Renal pelvis (tissue), 4 donors: ENCODE measurements around the gene GNG2. TPM values are rescaled to one million over a fixed set of nuclear protein-coding genes. Genes with fewer than 3 reads are reported as not detected.

Source experiments
- DNase-seq: peaks from one replicate; pipeline ENCODE4 v3.0.0-alpha.2; 2013
- polyA plus RNA-seq, 3 donors: library from polyadenylated mRNA; unstranded; fragments of 120-200 nt; gene quantifications; one replicate each; pipeline ENCODE4 v1.2.1, GENCODE V29; 2013; ENCODE audit not compliant: insufficient read length in 3 of 3

Gene GNG2
- polyA plus RNA-seq, 3 donors = 56.4 to 67.4 (median 58.2) TPM

DNA sequence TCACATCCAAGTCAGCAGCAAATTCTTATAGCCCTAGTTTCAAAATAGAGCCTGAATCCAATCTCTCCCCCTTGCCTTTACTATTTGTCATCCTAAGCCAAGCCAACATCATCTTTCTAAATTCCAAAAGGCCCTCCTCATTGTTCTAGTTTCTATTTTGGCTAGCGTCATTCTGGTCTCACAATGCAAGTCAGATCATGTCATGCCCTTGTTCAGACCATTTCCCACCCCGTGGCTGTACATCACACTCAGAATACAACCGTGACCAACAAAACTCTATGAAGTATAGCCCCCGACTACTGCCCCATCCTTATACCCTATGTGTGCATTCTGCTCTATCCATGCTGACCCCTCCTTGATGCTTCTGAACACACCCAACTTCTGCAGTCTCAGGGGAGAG is 12.3 kb upstream of the GNG2 start:
- no peak for DNase-seq

DNA sequence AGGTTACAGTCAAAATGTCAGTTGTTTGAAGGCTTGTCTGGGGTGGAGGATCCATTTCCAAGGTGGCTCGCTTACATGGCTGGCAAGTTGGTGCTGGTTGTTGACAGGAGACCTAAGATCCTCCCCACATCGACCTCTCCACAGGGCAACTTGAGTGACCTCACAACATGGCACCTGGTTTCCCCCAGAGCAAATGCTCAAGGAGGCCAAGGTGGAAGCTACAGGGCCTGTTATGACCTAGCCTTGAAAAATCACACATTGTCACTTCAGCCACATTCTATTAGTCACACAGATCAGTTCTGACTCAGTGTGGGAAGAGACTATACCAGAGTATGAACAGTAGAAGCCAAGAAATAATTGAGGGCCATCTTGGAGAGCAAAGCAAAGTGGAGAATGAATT is 11.3 kb upstream of the GNG2 start:
- DNase-seq = no peak

GRCh38 chr14:51850651-51851050 is 9.8 kb upstream of the GNG2 start:
- DNase-seq = no peak

GRCh38 chr14:51852541-51852940 is 7.9 kb upstream of the GNG2 start:
- no peak for DNase-seq

GRCh38 chr14:51855234-51855633 is 5.2 kb upstream of the GNG2 start:
- no peak for DNase-seq

DNA sequence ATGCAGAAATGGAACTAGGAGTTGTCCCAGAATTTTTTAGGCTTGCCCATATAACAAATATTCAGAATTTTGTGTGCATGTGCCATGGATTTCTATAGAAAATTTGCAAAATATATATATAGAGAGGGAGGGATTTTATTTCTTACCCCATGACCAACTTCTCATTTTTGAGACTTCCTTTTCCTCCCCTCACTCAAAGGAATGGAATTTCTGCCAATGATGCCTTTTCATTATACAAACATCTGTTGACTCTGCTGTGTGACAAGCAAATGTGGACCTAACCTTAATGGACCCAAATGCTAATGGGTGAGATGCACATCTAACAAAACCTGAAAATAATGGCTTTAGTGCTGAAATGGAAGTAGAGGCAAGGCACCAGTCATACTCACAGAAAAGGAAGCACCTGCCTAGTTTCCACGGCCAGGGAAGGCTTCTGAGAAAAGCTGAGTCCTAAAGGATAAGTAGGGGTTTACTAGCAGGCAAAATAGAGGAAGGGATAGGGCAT is 3.6 kb upstream of the GNG2 start:
- DNase-seq = no peak

GRCh38 chr14:51859131-51859530 is 1.3 kb upstream of the GNG2 start:
- DNase-seq = no peak

DNA sequence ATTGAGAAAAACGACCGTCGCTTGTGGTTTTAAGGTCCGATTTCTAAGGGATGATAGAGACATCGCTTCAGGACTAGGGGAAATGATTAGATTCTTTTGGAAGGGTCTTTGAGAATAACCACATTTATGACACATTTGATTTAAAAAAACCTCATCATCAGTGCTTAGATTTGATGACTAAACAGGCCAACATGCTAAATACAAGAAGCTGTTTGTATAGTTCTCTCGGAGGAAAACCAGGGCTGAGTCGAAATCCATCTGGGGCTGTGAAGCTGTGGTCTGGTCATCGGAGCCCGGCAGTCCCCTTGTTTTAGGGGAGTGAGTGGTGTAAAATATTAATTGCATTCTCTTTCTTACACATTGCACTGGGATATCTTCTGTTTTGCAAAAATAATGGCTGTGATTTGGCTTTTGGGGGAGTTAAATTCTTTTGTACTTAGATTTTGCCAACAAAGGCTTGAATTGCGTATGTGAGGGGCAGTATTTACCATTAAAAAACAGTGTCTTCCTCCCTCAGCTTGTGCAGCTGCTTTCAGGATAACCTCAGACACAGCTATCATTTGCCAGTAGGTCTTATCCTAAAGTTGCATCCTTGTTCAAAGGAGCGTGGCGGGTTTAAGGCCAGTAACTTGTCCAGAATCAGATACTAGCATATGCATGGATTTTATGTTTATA is 550 bp downstream of the GNG2 start:
- no peak for DNase-seq

DNA sequence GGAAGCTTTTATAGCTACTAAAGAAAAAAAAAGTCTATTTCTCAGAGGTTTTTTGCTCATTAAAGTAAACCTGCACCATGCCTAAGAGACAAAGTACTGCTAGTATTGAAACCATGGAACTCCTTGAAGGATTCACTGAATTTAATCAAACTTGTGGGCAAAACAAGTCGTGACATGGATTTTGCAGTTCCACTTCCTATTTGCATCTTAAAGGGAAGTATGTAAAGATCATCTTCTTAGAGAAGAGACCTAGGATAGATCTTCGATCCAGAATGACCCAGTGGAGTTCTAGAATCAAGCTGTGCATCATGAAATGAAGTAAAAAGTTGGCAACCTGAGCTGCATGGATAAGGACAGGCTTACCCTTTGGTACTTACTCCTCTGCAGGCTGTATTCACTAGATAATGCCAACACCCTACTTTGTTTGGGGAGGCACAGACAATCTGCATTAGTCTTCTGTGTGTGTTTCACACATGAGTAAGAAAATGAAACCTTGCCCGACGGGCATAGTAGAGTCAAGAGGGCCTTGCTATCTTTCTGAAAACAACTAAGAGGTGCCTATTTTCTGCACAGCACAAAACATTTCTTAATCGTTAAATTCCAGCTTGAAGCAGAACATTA is 1.9 kb downstream of the GNG2 start:
- no peak for DNase-seq

GRCh38 chr14:51862860-51863259 is 2.4 kb downstream of the GNG2 start:
- DNase-seq = no peak

DNA sequence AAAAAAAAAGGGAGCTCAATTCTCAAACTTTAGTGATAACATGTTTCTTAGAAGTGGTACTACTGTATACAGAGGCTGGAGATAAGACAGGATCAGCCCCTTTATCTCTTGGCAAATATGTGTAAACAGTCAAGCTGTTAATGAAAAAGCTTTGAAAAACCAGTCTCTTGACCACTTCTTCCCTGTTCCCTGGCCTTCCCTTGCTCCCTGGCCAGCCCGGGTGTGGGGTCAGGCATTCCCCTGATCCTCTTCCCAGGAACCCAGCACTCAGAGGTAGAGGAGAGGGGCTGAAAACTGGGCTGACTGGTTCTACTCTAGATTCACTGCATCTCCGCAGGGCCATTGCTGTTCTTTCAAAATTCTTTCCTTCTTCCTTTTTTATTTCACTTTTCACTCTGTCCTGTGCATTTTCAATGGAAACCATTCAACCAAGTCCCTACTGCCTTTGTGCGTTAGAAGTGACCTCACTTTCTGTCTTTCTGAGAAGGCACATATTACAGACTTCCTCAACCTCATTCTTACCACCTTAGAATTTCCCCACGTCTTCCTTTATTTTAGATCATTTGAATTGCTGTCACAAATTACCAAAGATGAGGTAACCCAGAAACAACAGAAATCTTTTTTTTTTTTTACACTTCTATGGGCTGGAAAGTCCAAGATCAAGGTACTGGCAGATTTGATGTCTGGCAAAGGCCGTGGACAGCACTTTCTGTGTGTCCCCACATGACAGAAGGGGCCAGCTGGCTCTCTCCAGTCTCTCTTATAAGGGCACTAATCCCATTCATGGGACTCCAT is 5.7 kb downstream of the GNG2 start:
- DNase-seq = no peak

DNA sequence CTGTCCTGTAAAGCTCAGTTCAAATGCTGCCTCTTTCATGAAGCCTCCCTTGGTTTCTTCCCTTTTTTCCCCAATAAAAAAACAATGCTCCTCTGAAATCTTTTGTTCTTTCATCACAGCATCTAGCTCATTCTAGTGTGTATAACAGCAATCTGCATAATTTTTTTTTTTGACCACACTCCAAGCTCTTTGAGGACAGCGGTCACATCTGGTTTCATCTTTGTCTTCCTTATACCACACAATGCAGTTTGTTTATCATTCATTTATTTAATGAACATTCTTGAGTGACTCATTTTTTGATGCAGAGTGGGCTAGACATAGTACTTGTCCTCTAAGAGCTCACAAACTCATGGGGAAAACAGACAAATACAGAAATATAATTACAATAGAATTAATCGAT is 7.3 kb downstream of the GNG2 start:
- DNase-seq = no peak

GRCh38 chr14:51868405-51868804 is 8.0 kb downstream of the GNG2 start:
- no peak for DNase-seq

DNA sequence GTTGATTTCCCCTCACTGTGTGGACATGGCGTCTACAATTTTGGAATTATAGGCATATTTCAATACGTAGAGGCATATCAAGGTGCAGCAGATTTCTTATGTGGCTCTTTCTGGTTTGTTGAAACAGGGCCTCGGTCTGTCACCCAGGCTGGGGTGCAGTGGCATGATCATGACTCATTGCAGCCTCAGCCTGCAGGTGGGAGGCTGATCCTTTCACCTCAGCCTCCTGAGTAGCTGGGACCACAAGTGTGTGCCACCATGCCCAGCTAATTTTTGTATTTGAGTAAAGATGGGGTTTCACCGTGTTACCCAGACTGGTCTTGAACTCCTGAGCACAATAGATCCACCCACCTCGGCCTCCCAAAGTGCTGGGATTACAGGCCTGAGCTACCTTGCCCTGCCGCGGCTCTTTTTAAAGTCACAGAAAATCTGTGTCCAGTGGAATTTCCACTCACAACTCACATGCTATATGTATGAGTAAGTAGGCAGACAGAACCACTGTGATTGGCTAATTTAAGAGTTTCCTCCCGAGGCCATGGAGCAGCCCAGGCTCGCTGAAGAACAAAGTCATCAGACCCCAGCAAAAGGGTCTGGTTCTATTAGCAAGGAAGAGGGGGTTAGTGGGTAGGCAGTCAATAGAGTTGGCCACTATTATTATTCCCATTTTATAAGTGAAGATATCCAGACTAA is 9.1 kb downstream of the GNG2 start:
- no peak for DNase-seq

DNA sequence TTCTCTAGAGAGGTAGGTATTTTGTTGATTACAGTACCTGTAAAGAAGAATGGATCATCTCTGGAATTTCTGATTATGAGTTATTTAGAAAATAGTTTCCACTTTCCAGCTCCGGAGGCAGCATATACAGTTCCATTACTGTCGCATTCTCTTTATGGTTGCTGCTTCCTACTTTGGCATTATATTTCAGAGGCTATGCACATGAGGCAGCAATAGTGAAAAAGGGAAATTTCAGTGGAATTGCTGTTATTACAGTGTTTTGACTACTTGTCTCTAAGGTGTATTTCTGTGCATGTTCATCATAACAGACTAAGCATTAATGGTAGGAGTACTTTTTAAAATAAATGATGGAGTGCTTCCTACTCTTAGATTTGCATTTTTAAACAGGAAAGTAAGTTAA is 10.2 kb downstream of the GNG2 start:
- DNase-seq = no peak

- DNase-seq = no peak
These were observed 11.4 kb downstream of the GNG2 start for GRCh38 chr14:51871846-51872245.

GRCh38 chr14:51872396-51872795 is 12.0 kb downstream of the GNG2 start:
- DNase-seq = no peak

GRCh38 chr14:51873221-51873893 is 12.9 kb downstream of the GNG2 start:
- DNase-seq = no peak

DNA sequence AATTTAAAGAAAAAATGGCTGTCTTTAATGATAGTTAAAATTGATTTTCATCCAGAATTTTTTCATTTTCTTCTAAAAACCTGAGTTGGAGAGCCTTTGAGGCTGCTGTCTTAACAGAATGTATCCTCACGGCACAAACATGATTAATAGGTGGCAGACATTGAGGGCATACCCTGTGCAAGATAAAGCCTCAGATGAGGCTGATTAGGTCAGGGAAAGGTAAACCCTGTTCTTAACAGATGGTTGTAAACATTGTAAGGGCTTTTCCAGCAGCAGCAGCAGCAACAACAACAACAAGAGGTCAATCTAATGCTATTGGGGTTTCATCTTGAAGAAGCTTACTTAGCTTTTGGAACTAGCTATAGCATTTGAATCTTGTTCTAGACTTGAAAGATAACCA is 17.4 kb downstream of the GNG2 start:
- no peak for DNase-seq

DNA sequence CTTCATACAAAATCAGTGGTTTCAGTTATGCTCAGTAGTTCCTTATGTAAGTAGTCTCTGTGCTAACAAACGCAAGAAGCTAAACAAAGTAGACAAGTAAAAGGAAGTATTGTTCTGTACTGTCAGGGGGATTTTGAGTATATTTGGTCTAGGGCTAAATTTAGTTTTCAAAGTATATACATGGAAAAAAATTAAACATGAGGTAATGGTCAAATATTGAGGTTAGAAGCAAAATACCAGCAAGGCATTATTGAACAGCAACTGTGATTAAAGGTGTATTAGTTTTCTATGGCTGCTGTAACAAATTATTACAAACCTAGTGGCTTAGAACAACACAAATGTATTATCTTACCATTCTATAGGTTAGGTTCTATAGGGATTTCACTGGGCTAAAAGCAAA is 18.8 kb downstream of the GNG2 start:
- no peak for DNase-seq

GRCh38 chr14:51880835-51881580 is 20.6 kb downstream of the GNG2 start:
- DNase-seq = no peak
